ENCODE results near the gene PRSS21.

DNA sequence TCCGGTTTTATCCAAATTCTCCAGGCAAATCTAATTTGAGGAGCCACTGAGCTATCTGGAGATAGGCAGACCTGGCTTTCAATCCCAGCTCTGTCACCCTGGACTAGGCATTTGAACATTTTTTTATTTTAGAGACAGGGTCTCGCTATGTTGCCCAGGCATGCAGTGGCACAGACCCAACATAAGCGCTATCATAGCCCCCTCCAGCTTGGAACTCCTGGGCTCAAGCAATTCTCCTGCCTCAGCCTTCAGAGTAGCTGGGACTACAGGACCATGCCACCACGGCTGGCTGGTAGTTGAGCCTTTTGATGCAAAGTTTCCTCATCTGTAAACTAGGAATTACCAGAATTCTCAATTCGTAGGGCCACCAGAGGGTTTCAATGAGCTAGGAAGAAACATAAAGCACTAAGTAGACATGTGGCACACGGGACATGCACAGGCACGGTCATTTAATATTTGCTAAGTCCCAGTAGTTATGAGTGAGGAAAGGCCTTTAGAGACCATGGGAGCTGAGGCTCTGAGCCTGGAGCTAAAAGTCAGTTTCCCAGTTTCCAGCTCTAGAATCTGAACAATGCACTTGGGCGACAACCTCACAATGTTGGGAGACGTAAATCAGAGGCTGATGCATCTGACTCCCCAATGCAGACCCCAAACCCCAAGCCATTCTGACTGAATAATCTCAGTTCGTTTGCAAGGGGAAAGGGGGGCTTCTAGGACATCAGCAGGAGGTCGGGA lies 41.1 kb upstream of the PRSS21 start:
- TF ChIP-seq, protein P1, sequence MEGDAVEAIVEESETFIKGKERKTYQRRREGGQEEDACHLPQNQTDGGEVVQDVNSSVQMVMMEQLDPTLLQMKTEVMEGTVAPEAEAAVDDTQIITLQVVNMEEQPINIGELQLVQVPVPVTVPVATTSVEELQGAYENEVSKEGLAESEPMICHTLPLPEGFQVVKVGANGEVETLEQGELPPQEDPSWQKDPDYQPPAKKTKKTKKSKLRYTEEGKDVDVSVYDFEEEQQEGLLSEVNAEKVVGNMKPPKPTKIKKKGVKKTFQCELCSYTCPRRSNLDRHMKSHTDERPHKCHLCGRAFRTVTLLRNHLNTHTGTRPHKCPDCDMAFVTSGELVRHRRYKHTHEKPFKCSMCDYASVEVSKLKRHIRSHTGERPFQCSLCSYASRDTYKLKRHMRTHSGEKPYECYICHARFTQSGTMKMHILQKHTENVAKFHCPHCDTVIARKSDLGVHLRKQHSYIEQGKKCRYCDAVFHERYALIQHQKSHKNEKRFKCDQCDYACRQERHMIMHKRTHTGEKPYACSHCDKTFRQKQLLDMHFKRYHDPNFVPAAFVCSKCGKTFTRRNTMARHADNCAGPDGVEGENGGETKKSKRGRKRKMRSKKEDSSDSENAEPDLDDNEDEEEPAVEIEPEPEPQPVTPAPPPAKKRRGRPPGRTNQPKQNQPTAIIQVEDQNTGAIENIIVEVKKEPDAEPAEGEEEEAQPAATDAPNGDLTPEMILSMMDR (IDR thresholded peaks at IDR 0.05) = no peak
- TF ChIP-seq POLR2A (IDR thresholded peaks at IDR 0.05) (no peak), EP300 (IDR thresholded peaks at IDR 0.05) (no peak)

All from tibial nerve (tissue), 4 donors.